Sigmoid colon (tissue), 4 donors: Measurements from ENCODE around the gene ARHGEF7.

Experiments
- CTCF ChIP-seq, 4 experiments: fragments of 450-650 bp in 3 of 4; fragments of 200-600 bp in 1 of 4; IDR thresholded peaks; one replicate each; pipeline ENCODE4 v1.5.1; 2016 to 2019; ENCODE audit warnings: antibody characterized with exemption in 4 of 4, mild to moderate bottlenecking in 3 of 4, moderate library complexity in 2 of 4
- POLR2A ChIP-seq, 2 donors: fragments of 450-650 bp; IDR thresholded peaks; one replicate each; pipeline ENCODE4 v1.6.1; 2016; ENCODE audit warnings: antibody characterized with exemption in 2 of 2, mild to moderate bottlenecking in 2 of 2, moderate library complexity in 2 of 2
- POLR2AphosphoS5 ChIP-seq, 4 donors: sonication (generic); formaldehyde crosslinking; IDR thresholded peaks; one replicate each; pipeline ENCODE4 v1.6.1; 2017; ENCODE audit warnings: antibody characterized with exemption in 4 of 4

- no peak for TF ChIP-seq CTCF (IDR thresholded peaks at IDR 0.05)
- no peak for TF ChIP-seq POLR2AphosphoS5 (IDR thresholded peaks at IDR 0.05)
- no peak for TF ChIP-seq POLR2A (IDR thresholded peaks at IDR 0.05)
Observed at GRCh38 chr13:111158136-111158805, 43.2 kb downstream of the ARHGEF7 start.
